M059J (cell line): ENCODE results near the gene PARD3. TPM values are rescaled to one million over a fixed set of nuclear protein-coding genes. Genes with fewer than 3 reads are reported as not detected.
"Not testable (repeated sequence)": the region's sequence is repeated elsewhere in the genome, so short reads cannot be mapped to it uniquely, and the experiment has no call there.

Source experiments
- DNase-seq: peaks from one replicate; pipeline ENCODE4 v3.0.0-alpha.2; 2012; ENCODE audit warnings: low read depth
- total RNA-seq: library from RNA; depleted of rRNA; stranded (reverse); fragments of >200 nt; shearing (Covaris generic); gene quantifications from 2 replicates; pipeline ENCODE4 v1.2.3, GENCODE V29; 2014

The PARD3 gene
- total RNA-seq, 1 experiment from 2014 or later = 17.0 TPM

DNA sequence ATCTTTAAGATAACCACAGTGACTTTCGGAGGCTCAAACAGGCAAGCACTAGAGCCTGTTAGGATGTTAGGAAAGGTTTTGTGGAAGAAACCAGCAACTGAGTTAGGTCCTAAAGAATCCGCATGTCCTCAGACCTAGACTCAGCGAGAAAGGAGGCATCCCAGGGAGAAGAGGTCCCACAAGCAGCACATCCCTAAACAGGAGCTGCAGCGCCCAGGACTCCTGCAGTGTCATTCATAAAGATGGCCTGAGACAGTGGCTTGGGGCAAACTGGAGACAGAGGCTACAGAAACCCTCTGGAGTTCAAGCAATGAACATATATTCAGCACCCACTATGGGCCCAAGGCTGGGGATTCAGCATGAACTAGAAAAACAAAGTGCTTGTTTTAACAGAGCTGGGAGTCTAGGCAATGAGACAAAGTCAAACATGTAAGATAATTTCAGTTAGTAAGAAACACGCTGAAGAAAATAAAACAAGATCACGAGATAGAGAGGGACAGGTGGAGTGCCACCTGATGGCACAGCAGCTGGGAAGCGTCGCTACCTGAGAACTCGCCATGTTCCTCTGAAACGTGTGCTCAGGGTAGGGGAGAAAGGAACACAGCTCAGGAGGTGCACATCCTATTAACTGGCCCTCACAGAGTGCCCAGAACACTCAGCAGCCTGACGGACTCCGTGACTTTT is 48.1 kb downstream of the PARD3 start:
- no peak for DNase-seq

DNA sequence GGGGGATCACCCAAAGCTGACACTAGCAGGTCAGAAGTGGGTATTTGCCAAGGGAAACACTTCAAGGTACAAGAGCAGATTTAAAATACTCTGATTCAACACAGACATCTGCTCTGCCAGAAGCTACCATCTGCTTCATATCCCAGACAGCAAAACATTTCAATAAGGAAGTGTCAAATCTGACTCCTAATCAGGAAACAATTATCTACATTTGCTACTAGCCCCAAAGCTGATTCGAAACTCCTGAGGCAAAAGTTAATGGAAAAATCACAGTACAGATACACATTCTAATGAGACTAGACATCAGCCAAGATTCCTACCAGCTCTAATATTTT is 48.9 kb downstream of the PARD3 start:
- DNase-seq = no peak

DNA sequence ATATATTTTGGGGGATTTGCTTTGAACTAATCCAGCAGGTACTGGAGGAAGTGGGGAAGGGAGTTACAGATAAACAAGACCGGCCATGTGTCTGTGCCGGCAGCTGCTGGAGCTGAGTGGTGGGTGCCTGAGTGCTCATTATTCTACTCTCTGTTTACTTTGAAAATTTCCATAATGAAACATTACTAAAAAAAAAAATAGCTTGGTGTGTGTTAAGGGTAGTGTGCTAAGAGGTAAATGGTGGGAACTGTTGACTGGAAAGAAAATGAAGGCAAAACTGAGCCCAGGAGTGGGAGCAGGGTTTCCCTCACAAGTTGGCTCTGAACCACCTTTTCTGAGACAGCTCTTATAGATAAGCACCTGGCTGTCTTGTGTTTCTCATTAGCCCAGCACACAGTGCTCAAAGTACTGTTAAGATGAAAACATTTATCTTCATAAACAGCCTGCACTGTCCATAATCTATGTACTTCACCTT is 50.6 kb downstream of the PARD3 start:
- no peak for DNase-seq

DNA sequence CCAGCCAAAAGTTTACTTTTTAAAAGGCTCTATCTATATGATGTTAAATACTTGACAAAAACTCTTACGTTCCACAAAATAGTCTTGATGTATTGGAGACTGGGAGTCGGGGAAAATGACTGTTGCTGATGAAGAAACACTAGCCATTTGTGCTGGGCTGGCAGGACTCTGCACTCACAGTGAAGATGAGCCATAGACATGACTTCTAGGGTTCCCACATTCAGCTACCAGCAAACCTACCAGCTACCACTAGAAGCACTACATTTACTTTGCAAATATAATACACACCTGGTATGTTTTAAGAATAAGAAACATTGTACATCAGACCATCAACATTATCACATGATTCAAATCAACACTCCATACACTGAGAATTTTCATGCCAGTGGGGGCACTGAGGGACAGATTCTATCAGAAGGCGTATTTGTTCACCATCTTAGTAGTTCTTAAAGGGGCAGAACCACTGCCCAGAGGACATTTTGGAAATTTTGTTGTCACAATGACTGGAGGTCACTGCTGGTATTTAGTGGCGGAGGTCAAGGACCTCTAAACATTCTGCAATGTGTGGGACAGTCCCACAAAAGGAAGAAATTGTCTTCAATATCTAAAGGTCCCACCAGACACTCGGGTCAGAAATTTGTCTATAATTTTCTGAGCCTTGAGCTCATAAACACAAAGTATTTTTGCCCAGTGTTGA is 52.3 kb downstream of the PARD3 start:
- DNase-seq = no peak

- no peak for DNase-seq
Measured at GRCh38 chr10:34762156-34762555, 52.9 kb downstream of the PARD3 start.

DNA sequence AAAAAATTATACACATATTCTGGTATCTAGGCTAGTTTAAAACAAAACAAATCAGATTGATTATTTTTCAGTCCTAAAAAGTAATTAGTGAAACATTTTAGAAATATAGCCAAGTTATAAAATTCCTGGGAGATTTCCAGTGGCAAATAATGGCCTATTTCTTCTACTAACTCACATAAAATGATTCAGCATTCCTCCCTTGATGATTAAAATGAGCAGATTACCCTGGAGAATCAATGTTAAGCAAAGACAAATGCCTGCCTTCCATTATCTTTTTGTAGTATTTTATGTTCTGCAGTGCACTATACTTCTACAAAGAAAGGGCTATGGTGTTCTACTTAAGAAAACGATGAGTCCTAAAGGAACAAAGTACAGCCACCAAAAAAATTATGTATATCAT is 53.6 kb downstream of the PARD3 start:
- DNase-seq = no peak

- DNase-seq = peak; percentile 55
Measured at GRCh38 chr10:34760606-34761005, 54.5 kb downstream of the PARD3 start.

- DNase-seq = no peak
Measured at GRCh38 chr10:34759837-34760215, 55.3 kb downstream of the PARD3 start.

- no peak for DNase-seq
Measured at GRCh38 chr10:34759161-34759836, 55.8 kb downstream of the PARD3 start.

DNA sequence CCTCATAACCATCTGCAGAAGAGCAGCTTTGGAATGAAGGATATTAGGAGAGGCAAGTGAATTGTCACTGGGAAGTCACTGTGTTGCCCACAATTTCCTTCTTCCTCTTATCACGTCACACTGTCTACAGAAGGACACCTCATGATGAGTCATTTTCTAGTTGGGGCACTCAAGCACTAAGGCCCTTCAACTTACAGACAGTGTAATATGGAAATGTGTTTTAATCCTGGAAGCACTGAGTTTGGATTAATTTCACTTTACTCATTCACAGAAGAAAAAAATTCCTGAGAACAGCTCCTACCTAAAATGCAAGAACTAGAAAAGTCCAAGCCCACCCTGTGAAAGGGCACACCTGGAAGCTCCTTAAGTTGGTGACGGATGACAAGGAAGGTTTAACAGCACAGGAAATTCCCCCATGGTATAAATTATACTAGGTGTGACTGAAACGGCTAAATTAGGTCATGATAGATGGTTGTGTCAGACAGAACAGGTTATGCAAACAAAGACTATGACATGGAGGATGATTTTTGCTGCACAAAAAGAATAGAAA is 56.6 kb downstream of the PARD3 start:
- DNase-seq = peak; percentile 90

DNA sequence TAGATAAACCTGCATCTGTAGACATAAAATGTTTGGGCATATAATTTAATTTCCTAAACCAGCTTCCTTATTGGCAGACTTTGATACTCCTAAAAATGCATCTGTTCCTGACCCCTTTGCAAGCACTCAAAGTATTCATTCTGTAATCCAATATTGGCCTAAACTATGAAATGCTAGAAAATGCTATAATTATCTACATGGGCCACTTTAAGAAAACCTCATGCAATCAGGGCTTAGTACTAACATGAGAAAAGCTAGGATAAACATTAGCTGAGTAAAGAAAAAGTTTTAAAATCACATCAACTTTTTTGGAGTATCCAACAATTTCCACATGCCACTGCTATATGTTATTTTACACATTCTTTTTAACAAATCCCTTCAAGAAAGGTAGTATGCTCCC is 57.2 kb downstream of the PARD3 start:
- DNase-seq = no peak

DNA sequence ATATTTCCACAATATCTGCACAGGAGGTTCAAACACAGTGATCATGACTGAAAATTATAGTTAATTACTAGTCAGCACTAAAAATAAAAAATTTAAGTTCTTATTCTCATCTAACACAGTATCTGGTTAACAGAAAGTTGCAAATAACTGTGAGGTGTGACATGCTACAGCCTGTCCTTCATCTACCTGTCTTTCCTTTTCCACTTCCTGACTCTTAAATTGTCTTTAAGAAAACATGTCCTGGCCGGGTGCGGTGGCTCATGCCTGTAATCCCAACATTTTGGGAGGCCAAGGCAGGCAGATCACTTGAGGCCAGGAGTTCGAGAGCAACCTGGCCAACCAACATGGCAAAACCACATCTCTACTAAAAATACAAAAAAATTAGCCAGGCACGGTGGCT is 57.9 kb downstream of the PARD3 start:
- DNase-seq = not testable (repeated sequence)

DNA sequence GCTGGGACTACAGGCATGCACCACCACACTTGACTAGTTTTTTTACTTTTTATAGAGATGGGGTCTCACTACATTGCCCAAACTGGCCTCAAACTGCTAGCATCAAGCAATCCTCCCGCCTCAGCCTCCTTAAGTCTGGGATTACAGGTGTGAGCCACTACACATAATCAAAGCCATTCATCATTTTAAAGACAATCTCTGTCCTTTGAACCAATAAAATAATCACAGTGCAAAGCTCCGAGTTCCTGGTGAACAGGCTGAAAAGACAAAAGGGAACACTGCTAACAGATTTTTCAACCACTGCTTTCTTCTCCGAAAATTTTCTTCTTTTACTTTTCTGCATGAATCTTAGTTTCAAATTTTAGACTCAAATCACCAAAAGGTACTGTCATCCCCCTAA is 58.5 kb downstream of the PARD3 start:
- DNase-seq = no peak

DNA sequence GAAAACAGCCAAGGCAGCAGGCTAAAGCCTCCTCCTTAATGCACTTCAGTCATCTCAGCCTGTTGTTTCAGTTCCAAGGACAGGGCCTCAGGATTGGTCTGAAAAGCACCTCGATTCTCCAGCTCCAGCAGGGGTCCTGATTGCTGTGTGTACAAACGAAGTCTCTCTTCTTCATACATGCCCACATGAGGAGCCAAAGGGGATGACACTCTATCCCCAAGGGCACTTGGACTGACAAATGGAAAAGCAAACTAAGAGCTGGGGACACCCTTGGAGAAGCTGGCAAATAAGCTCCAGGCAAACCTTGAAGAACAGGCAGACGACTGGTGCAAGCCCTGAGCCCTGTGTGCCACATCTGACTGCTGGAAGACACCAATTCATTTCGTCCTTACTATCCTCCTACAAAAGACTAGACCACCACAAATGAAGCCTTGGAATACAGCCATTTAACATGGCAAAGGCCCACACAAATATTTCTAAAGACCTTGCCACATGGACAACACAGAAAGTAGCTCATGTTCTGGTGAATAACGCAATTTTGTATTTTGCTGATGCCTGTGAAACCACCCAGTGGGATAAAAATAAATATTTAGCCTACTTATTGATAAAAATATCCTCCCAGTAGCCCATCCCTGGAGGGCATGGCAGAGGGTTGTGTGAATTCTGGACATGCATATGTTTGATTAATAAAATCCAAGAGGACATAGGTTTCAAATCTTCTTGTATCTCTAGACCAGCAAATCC is 61.9 kb downstream of the PARD3 start:
- no peak for DNase-seq

DNA sequence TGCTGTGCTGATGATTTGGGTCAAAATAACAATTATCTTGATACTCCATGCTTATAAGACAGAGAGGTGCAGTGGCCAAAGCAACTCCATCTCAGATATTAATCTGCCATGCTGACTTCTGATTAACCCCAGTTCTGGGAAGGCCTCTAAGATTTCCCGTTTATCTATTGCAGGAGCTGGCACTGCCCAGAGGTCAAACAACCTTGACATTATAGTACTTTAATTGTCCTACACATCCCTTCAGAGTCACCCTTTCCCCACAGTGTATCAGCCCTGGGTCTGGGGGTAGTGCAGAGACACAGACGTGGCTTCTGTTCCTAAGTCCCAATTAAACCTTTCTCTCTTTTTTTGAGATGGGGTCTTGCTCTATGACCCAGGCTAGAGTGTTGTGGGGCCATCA is 63.8 kb downstream of the PARD3 start:
- no peak for DNase-seq

GRCh38 chr10:34750795-34751194 is 64.3 kb downstream of the PARD3 start:
- DNase-seq = not testable (repeated sequence)

DNA sequence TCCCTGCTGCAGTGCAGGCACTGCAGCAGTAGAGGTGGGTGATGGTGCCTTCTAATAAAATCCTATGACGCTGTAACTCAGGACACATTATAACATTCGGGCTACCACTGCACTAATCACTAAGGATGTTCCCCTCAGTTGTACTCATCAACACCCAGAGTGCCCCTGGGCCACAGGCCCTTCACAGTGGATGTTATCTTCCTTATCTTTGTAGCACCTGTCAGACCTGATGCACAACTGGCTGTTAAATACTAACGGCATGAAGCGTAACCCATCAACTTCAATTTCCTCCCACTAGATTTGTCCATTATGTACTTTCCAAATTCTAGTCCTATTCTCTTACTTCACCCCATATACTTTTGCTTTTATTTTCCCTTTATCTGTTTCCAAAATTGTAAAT is 66.3 kb downstream of the PARD3 start:
- DNase-seq = no peak

GRCh38 chr10:34748357-34748756 is 66.7 kb downstream of the PARD3 start:
- DNase-seq = no peak

DNA sequence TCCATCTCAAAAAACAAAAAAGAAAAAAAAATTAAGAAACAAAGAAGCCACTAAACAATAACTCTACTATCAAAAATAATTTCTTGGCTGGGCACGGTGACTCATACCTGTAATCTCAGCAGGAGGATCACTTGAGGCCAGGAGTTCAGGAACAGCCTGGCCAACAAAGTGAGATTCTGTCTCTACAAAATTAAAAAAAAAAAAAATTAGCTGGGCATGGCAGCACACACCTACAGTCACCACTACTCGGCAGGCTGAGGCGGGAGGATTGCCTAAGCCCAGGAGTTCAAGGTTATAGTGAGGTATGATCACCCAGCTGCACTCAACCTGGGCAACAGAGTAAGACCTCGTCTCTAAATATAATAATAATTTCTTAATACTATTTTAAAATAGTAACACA is 69.0 kb downstream of the PARD3 start:
- DNase-seq = peak; percentile 53

DNA sequence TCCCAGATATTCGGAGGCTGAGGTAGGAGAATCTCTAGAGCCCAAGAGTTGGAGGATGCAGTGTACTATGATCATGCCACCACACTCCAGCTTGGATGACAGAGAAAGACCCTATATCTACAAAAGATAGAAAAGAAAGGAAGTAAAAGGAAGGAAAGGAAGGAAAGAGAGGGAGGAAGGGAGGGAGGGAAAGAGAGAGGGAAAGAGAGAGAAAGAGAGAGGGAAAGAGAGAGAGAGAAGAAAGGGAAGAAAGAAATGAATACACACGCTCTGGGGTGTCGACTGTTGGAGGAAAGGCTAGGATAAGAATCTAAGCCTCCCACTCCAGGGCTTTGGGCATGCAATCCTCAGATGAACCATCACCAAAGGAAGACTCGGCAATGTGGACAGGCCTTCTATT is 69.9 kb downstream of the PARD3 start:
- no peak for DNase-seq

DNA sequence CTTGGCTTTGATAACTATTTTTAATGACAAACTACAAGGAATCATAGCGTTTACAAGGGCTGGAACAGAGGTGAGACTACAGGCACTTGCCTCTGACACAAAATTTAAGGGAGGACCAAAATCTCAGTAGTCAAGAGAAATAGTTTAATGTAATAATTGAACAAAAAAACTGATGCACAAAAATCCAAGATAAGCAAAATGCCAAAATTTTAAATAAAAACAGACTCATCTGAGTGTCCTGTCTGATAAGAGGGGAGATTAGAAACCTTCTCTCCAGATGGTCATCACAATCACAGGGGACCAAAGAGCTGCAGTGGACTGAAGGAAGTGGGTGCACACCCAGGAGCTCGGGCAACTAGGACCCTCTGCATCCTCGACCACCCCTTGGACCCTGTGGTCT is 70.5 kb downstream of the PARD3 start:
- no peak for DNase-seq

DNA sequence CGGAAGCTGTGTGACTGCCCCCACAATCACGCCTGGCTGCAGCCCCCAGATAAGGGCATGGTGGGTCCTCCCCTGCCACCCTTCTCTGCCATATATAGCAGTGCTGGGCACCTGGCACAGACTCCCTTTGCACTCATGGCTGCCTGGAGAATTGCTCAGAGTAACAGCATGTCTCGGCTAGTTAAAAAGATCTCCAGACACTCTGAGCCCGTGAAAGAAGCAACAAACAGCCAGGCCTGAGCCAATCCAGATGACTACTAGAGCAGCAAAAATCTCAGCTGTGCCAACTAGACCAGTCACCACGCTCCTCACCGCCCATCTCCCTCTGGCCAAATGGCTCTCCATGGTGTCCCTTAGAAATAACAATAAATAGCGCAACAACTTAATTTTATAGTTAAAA is 71.3 kb downstream of the PARD3 start:
- DNase-seq = no peak
